Right lobe of liver (tissue), 6 donors: Measurements from ENCODE around the gene NDFIP2. TPM values are rescaled to one million over a fixed set of nuclear protein-coding genes. Genes with fewer than 3 reads are reported as not detected.
A peak's percentile ranks its signal among the peaks of the same experiment; 100 is the strongest.

Experiments used
- ATAC-seq, 4 donors: fragments of 200-7000 bp; cut with Tn5 transposase; one replicate each; pipeline ENCODE4 v1.9.1; 2020; ENCODE audit warnings: mild to moderate bottlenecking in 4 of 4, moderate library complexity in 4 of 4
- DNase-seq, 3 donors: peaks; one replicate each; pipeline ENCODE4 v3.0.0-alpha.2; 2020
- H3K27ac ChIP-seq, 3 donors: fragments of 200-600 bp; one replicate each; pipeline ENCODE4 v1.8.0; 2022
- H3K27me3 ChIP-seq, 2 donors: fragments of 200-600 bp; one replicate each; pipeline ENCODE4 v1.8.0; 2022
- H3K36me3 ChIP-seq, 4 donors: fragments of 200-600 bp; sonication (generic) in 1 of 4; one replicate each; pipeline versions ENCODE4 v1.5.1 to v1.8.0; 2017 to 2022; ENCODE audit warnings: control low read depth in 1 of 4
- H3K4me1 ChIP-seq, 4 donors: fragments of 200-600 bp; sonication (generic) in 1 of 4; one replicate each; pipeline versions ENCODE4 v1.5.1 to v1.8.0; 2017 to 2022; ENCODE audit warnings: control low read depth in 1 of 4
- H3K4me3 ChIP-seq, 3 donors: fragments of 200-600 bp; one replicate each; pipeline ENCODE4 v1.8.0; 2022
- H3K9me3 ChIP-seq, 4 donors: fragments of 200-600 bp; sonication (generic) in 1 of 4; one replicate each; pipeline versions ENCODE4 v1.5.1 to v1.8.0; 2017 to 2022; ENCODE audit warnings: control low read depth in 1 of 4
- POLR2A ChIP-seq: fragments of 450-650 bp; IDR thresholded peaks from one replicate; pipeline ENCODE4 v1.6.1; 2017; ENCODE audit warnings: antibody characterized with exemption, mild to moderate bottlenecking
- WGBS: methylation state at CpG from one replicate; pipeline ENCODE4 v1.1.6; 2018; ENCODE audit warnings: low coverage, low lambda C conversion rate; ENCODE audit not compliant: insufficient coverage; ENCODE audit errors: missing lambda C conversion rate; 5-methylcytosine and 5-hydroxymethylcytosine counted together
- intact Hi-C, 2 donors: fragments of 100-400 bp; cut with DNase I; formaldehyde crosslinking; loops; one replicate each; pipeline versions ENCODE4 v1.11.2 to v1.14.1; 2022
- total RNA-seq, 6 experiments: library from RNA; depleted of rRNA in 2 of 6; stranded (reverse); fragments of >200 nt in 2 of 6; fragmentation: NEBNext Ultra II Directional in 3 of 6; extraction: Animal tissue kit (Norgen Biotek cat#: 25700) in 3 of 6; gene quantifications; one replicate each; pipeline versions ENCODE4 v1.1.0 to v1.2.4, GENCODE V29; 2016 to 2023
- TF ChIP-seq, protein P1 (sequence below), 4 donors: fragments of 200-600 bp in 3 of 4; fragments of 450-650 bp in 1 of 4; IDR thresholded peaks; one replicate each; pipeline versions ENCODE4 v1.5.1 to v1.8.0; 2016 to 2022; ENCODE audit warnings: antibody characterized with exemption in 4 of 4, mild to moderate bottlenecking in 2 of 4
- donor health status: DM: no; HTN: yes; CAD: no.
- donor health status: DM: no; HTN: no; CAD: no.
- donor health status: DM: no; HTN: no; CAD: no.
- donor health status: DM: no; HTN: yes; CAD: no.
- donor health status: DM: no; HTN: yes; CAD: no.

Gene NDFIP2
- total RNA-seq, 6 experiments from 2014 or later = 20.3 to 32.7 (median 27.5) TPM

DNA sequence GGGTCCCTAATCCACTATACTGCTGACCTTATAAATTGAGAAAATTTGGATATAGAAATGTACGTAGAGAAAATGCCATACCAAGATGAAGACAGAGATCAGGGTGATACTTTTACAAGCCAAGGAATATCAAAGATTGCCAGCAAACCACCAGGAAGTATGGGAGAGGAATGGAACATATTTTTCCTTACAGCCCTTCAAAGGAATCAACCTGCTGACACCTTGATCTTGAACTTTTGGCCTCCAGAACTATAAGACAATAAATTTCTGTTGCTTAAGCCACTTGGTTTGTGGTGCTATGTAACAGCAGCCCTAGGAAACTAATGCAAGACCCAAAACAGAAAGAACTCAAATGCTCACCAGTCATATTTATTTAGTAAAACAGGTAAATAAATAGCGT lies 10.3 kb upstream of the NDFIP2 start:
- Histone ChIP-seq H3K27ac (no peak overlapping the region), H3K27me3 (no peaks in the 10 kb centered on the region), H3K36me3 (no peaks in the 10 kb centered on the region), H3K9me3 (no peaks in the 10 kb centered on the region), H3K4me3 (no peak overlapping the region), H3K4me1 (no peaks in the 10 kb centered on the region)
- WGBS = 87% methylated on average over 2 of the region's 2 CpGs
- ATAC-seq (no peak), DNase-seq (no peak)
- TF ChIP-seq POLR2A = no peak
- intact Hi-C loops = no loop called here

DNA sequence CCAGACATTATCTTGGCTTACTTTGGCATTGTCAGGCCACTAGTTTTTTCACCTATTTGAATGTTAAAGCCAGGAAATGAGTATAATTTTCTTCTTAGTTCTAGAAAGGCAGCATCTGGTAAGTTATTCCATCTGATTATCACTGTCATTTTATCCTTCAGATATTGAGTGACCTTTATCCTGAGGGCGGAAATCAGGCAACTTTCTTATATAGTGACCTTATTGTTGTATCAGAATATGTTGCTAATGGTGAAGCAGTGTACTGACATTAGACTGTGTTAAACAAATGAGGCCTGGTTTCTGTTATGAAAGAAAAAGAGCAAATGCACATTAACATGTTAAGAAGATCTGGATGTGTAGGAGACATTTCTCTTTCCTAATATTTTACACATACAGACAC lies 5.4 kb upstream of the NDFIP2 start:
- Histone ChIP-seq H3K4me1 (no peaks in the 10 kb centered on the region), H3K27me3 (no peaks in the 10 kb centered on the region), H3K27ac (no peak overlapping the region), H3K9me3 (no peaks in the 10 kb centered on the region), H3K36me3 (no peaks in the 10 kb centered on the region), H3K4me3 (no peak overlapping the region)
- WGBS = 81% methylated on average over 1 of the region's 1 CpG
- ATAC-seq (no peak), DNase-seq (no peak)
- TF ChIP-seq POLR2A = no peak
- TF ChIP-seq, protein P1, sequence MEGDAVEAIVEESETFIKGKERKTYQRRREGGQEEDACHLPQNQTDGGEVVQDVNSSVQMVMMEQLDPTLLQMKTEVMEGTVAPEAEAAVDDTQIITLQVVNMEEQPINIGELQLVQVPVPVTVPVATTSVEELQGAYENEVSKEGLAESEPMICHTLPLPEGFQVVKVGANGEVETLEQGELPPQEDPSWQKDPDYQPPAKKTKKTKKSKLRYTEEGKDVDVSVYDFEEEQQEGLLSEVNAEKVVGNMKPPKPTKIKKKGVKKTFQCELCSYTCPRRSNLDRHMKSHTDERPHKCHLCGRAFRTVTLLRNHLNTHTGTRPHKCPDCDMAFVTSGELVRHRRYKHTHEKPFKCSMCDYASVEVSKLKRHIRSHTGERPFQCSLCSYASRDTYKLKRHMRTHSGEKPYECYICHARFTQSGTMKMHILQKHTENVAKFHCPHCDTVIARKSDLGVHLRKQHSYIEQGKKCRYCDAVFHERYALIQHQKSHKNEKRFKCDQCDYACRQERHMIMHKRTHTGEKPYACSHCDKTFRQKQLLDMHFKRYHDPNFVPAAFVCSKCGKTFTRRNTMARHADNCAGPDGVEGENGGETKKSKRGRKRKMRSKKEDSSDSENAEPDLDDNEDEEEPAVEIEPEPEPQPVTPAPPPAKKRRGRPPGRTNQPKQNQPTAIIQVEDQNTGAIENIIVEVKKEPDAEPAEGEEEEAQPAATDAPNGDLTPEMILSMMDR (IDR thresholded peaks at IDR 0.05) = no peak
- intact Hi-C loops = no loop called here

- intact Hi-C loops = no loop called here
- ATAC-seq (no peak), DNase-seq (no peak)
- Histone ChIP-seq H3K27ac (no peak overlapping the region), H3K27me3 (no peaks in the 10 kb centered on the region), H3K9me3 (no peaks in the 10 kb centered on the region), H3K4me3 (no peak overlapping the region), H3K4me1 (peaks cover 0 to 10% (median 0%) of the 10 kb centered on the region in 4 donors), H3K36me3 (no peaks in the 10 kb centered on the region)
- TF ChIP-seq, protein P1 (IDR thresholded peaks at IDR 0.05) = no peak
- no peak for TF ChIP-seq POLR2A
- 71% methylated on average over 3 of the region's 3 CpGs for WGBS
These were observed 3.0 kb upstream of the NDFIP2 start for GRCh38 chr13:79477968-79478367.

DNA sequence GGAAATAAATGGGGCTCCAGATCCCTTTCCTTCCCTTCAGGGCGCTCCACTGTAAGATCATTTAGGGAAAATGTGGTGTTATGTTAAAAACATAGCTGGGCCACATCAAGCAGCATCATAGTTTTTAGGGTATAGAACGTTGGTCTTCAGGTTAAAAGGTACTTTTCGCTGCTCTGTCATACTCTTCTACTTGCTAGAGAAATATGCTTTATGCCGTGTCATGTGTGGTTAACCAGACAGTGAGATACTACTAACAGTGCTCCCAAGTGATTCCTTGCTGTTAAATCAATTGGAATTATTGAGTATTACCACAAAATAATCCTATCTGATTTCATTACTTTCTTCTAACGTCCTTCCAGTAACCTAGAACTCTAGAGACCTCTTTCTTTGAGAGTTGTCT lies 1.1 kb upstream of the NDFIP2 start:
- WGBS = 59% methylated on average over 5 of the region's 5 CpGs
- intact Hi-C loops = no loop called here
- H3K4me1 ChIP-seq = peaks cover 0 to 29% (median 4%) of the 10 kb centered on the region in 4 donors
- TF ChIP-seq, protein P1 (IDR thresholded peaks at IDR 0.05) = no peak
- TF ChIP-seq POLR2A = no peak
- H3K27me3 ChIP-seq = no peaks in the 10 kb centered on the region
- H3K27ac ChIP-seq = no peak overlapping the region
- ATAC-seq (no peak), DNase-seq (no peak)
- no peak overlapping the region for H3K4me3 ChIP-seq
- no peaks in the 10 kb centered on the region for H3K9me3 ChIP-seq
- H3K36me3 ChIP-seq = no peaks in the 10 kb centered on the region

GRCh38 chr13:79481685-79482052 lies 714 bp downstream of the NDFIP2 start:
- WGBS = under 1% methylated on average over 12 of the region's 12 CpGs
- ATAC-seq (peak; percentile 12 to 26 (median 16)), DNase-seq (peak in 1 of 3 donors; percentile 22)
- Histone ChIP-seq H3K27me3 (no peaks in the 10 kb centered on the region), H3K27ac (peak overlapping the region; percentile 87 to 92 (median 88)), H3K4me1 (peaks cover 0 to 43% (median 11%) of the 10 kb centered on the region in 4 donors), H3K36me3 (no peaks in the 10 kb centered on the region), H3K4me3 (peak overlapping the region; percentile 87 to 94 (median 88)), H3K9me3 (no peaks in the 10 kb centered on the region)
- no peak for TF ChIP-seq POLR2A
- TF ChIP-seq, protein P1 (IDR thresholded peaks at IDR 0.05) = no peak
- intact Hi-C loops = no loop called here
